Activated CD4-positive, alpha-beta T cell treated with anti-CD3 and anti-CD28 coated beads for 36 hours (primary cell): ENCODE data around the gene TCEA2. TPM values are rescaled to one million over a fixed set of nuclear protein-coding genes. Genes with fewer than 3 reads are reported as not detected.

Experiments used
- ATAC-seq: fragments of 200-7000 bp; cut with Tn5 transposase; one replicate; pipeline ENCODE4 v1.10.0; 2021; ENCODE audit warnings: mild to moderate bottlenecking, moderate library complexity
- CTCF ChIA-PET: fragments of 350-600 bp; sonication (Branson Sonifier 250); formaldehyde crosslinking; loops from one replicate; lab custom pipeline; 2021; ENCODE audit warnings: antibody characterized with exemption; lab: Charles Lee
- POLR2A ChIA-PET: fragments of 350-600 bp; sonication (Branson Sonifier 250); formaldehyde crosslinking; loops from one replicate; lab custom pipeline; 2021; ENCODE audit warnings: antibody characterized with exemption, inconsistent platforms; lab: Charles Lee
- DNase-seq: peaks from one replicate; pipeline ENCODE4 v3.0.0-alpha.2; 2020
- H3K27ac Mint-ChIP-seq: one replicate; pipeline ENCODE4 v1.8.0; 2021; ENCODE audit warnings: mixed read lengths
- H3K27me3 Mint-ChIP-seq: one replicate; pipeline ENCODE4 v1.8.0; 2021; ENCODE audit warnings: mixed read lengths
- H3K36me3 Mint-ChIP-seq: one replicate; pipeline ENCODE4 v1.8.0; 2021; ENCODE audit warnings: low read depth, mixed read lengths
- H3K4me1 Mint-ChIP-seq: one replicate; pipeline ENCODE4 v1.8.0; 2021; ENCODE audit warnings: mixed read lengths
- H3K4me3 Mint-ChIP-seq: one replicate; pipeline ENCODE4 v1.8.0; 2021; ENCODE audit warnings: mild to moderate bottlenecking, moderate library complexity, mixed read lengths
- H3K9me3 Mint-ChIP-seq: one replicate; pipeline ENCODE4 v1.8.0; 2021; ENCODE audit warnings: low read depth, mixed read lengths
- intact Hi-C, 2 experiments: fragments of 100-400 bp; cut with DNase I in 1 of 2; cut with micrococcal nuclease in 1 of 2; formaldehyde crosslinking; loops; one replicate each; pipeline versions ENCODE4 v1.14.2 to v1.15.1; 2022 to 2024; cut with DNase I, micrococcal nuclease
- total RNA-seq, 2 experiments: library from RNA; stranded (reverse); gene quantifications; one replicate each; pipeline ENCODE4 v1.2.3, GENCODE V29; 2021

TCEA2 gene
- total RNA-seq: 10 to 100 TPM; 40.6 to 50.0 TPM

- no peaks in the 10 kb centered on the region for H3K27me3 Mint-ChIP-seq
- H3K27ac Mint-ChIP-seq: peak within 1 kb of the TSS; percentile 79
- peaks cover 51% of the 10 kb centered on the region for H3K4me1 Mint-ChIP-seq
- no peaks in the 10 kb centered on the region for H3K9me3 Mint-ChIP-seq
- peak; percentile 98 for DNase-seq
- POLR2A ChIA-PET: no interaction called here
- CTCF ChIA-PET: interaction anchor here (0.7 to 1.4 kb wide), 9 partner anchors 14 to 509 kb away, joined by 3 to 9 read pairs (median 4); partner anchors contain the start of gene LKAAEAR1
- peak within 1 kb of the TSS; percentile 82 for H3K4me3 Mint-ChIP-seq
- H3K36me3 Mint-ChIP-seq: no peaks in the 10 kb centered on the region
- intact Hi-C loops: loop anchor here (1.0 to 10.0 kb wide), 10 partner anchors 17 to 1270 kb away; partner anchors contain the start of genes ARFGAP1 (in 1 of the 2), DNAJC5 (in 1 of the 2), GMEB2 (in 1 of the 2) and PRPF6 (in 1 of the 2)
- peak; percentile 83 for ATAC-seq
Observed at GRCh38 chr20:64062596-64063388, at the start of gene TCEA2. Gene TCEA2 (plus strand): TSS chr20:64063198. CDS start chr20:64063313, 115 bp downstream.

DNA sequence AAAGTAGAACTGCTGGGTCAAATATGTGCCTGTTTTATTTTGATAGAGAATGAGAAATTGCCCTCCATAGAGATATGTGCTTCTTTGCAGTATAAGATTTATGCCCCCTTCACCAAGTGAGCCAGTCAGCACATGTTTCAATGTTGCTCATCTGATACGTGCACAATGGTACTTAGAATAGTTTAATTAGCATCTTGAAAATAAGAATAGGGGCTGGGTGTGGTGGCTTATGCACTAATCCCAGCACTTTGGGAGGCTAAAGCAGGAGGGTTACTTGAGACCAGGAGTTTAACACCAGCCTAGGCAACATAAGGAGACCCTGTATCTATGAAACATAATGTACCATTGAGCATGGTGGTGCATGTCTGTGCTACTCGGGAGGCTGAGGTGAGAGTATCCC, 47.4 kb upstream of the TCEA2 start:
- Mint-ChIP-seq H3K36me3 (peaks cover 60% of the 10 kb centered on the region), H3K4me3 (no peak overlapping the region), H3K4me1 (peaks cover 25% of the 10 kb centered on the region), H3K27ac (no peak overlapping the region), H3K27me3 (no peaks in the 10 kb centered on the region), H3K9me3 (no peaks in the 10 kb centered on the region)
- ChIA-PET POLR2A (no interaction called here), CTCF (no interaction called here)
- intact Hi-C loops: no loop called here
- no peak for DNase-seq
- ATAC-seq: no peak

GRCh38 chr20:64021124-64021975, 41.6 kb upstream of the TCEA2 start:
- H3K27me3 Mint-ChIP-seq: no peaks in the 10 kb centered on the region
- peaks cover 59% of the 10 kb centered on the region for H3K36me3 Mint-ChIP-seq
- ChIA-PET POLR2A (no interaction called here), CTCF (no interaction called here)
- no peak overlapping the region for H3K27ac Mint-ChIP-seq
- ATAC-seq: no peak
- H3K4me1 Mint-ChIP-seq: no peaks in the 10 kb centered on the region
- no peak overlapping the region for H3K4me3 Mint-ChIP-seq
- intact Hi-C loops: no loop called here
- no peak for DNase-seq
- no peaks in the 10 kb centered on the region for H3K9me3 Mint-ChIP-seq

GRCh38 chr20:64022671-64023360, 40.2 kb upstream of the TCEA2 start:
- ChIA-PET CTCF (no interaction called here), POLR2A (no interaction called here)
- DNase-seq (no peak), ATAC-seq (no peak)
- intact Hi-C loops: no loop called here
- Mint-ChIP-seq H3K27ac (no peak overlapping the region), H3K27me3 (no peaks in the 10 kb centered on the region), H3K4me1 (no peaks in the 10 kb centered on the region), H3K9me3 (no peaks in the 10 kb centered on the region), H3K36me3 (peaks cover 55% of the 10 kb centered on the region), H3K4me3 (no peak overlapping the region)

GRCh38 chr20:64023361-64024140, 39.4 kb upstream of the TCEA2 start:
- Mint-ChIP-seq H3K27ac (no peak overlapping the region), H3K4me1 (no peaks in the 10 kb centered on the region), H3K9me3 (no peaks in the 10 kb centered on the region), H3K36me3 (peaks cover 48% of the 10 kb centered on the region), H3K27me3 (no peaks in the 10 kb centered on the region), H3K4me3 (no peak overlapping the region)
- intact Hi-C loops: no loop called here
- no peak for ATAC-seq
- ChIA-PET CTCF (no interaction called here), POLR2A (no interaction called here)
- DNase-seq: no peak

DNA sequence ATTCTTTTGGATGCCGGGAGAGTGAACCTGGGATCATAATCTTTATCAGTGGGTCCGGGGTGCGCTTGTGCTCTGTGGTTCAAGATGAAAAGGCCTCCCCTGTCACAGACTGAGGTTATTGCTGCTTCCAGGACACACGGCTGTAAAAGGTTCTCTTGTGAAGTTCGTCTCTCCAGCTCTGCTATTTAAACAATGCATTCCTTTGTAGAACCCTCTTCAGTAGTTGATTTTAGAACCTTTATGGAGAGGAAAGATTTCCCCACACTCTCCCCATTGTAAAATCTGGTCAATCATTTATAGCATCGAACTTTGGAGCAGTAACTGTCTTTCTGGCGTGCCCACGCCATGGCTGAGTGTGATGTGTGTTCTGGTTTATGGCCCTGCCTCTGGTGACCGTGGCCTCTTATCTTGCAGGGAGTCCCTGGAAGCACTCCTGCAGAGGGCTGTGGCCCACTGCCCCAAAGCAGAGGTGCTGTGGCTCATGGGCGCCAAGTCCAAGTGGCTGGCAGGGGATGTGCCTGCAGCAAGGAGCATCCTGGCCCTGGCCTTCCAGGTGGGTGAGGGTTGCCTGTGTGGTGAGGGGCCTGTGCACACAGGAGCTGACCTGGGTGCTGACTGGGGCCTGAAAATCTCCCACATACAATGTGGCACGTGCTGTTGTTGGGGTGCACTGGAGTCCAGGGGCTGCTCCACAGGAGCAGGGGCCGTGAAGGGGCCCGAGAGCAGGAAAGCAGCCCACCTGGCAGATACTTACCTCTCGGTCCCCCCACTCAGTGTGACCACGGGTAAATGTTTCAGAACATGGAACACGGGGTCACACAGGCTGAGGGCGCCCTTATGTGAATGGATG, 38.6 kb upstream of the TCEA2 start:
- CTCF ChIA-PET: no interaction called here
- peaks cover 48% of the 10 kb centered on the region for H3K36me3 Mint-ChIP-seq
- no peak overlapping the region for H3K27ac Mint-ChIP-seq
- intact Hi-C loops: no loop called here
- ATAC-seq: no peak
- DNase-seq: no peak
- no peaks in the 10 kb centered on the region for H3K4me1 Mint-ChIP-seq
- no peaks in the 10 kb centered on the region for H3K27me3 Mint-ChIP-seq
- no peaks in the 10 kb centered on the region for H3K9me3 Mint-ChIP-seq
- POLR2A ChIA-PET: no interaction called here
- H3K4me3 Mint-ChIP-seq: no peak overlapping the region

- Mint-ChIP-seq H3K4me1 (no peaks in the 10 kb centered on the region), H3K36me3 (peaks cover 48% of the 10 kb centered on the region), H3K27me3 (no peaks in the 10 kb centered on the region), H3K9me3 (no peaks in the 10 kb centered on the region), H3K4me3 (no peak overlapping the region), H3K27ac (no peak overlapping the region)
- DNase-seq (no peak), ATAC-seq (no peak)
- POLR2A ChIA-PET: no interaction called here
- intact Hi-C loops: no loop called here
- CTCF ChIA-PET: no interaction called here
Observed at GRCh38 chr20:64025101-64025825, 37.7 kb upstream of the TCEA2 start.

- ATAC-seq (no peak), DNase-seq (no peak)
- Mint-ChIP-seq H3K4me3 (no peak overlapping the region), H3K27ac (no peak overlapping the region), H3K4me1 (no peaks in the 10 kb centered on the region), H3K9me3 (no peaks in the 10 kb centered on the region), H3K27me3 (no peaks in the 10 kb centered on the region), H3K36me3 (peaks cover 49% of the 10 kb centered on the region)
- intact Hi-C loops: no loop called here
- ChIA-PET CTCF (interaction anchor here (0.7 kb wide), 1 partner anchor 12 kb away, joined by 3 read pairs; no protein-coding TSS in a partner anchor), POLR2A (no interaction called here)
Observed at GRCh38 chr20:64025826-64026412, 37.1 kb upstream of the TCEA2 start.

- POLR2A ChIA-PET: no interaction called here
Observed at GRCh38 chr20:64027981-64028685, 34.9 kb upstream of the TCEA2 start.

More at GRCh38 chr20:64027981-64028685, 34.9 kb upstream of the TCEA2 start:
- no peaks in the 10 kb centered on the region for H3K27me3 Mint-ChIP-seq
- DNase-seq (no peak), ATAC-seq (no peak)
- CTCF ChIA-PET: interaction anchor here (1.2 to 1.5 kb wide), 2 partner anchors 10 to 25 kb away, joined by 3 to 10 read pairs; no protein-coding TSS in a partner anchor
- H3K27ac Mint-ChIP-seq: no peak overlapping the region
- H3K9me3 Mint-ChIP-seq: no peaks in the 10 kb centered on the region
- intact Hi-C loops: no loop called here
- no peak overlapping the region for H3K4me3 Mint-ChIP-seq
- H3K36me3 Mint-ChIP-seq: peaks cover 41% of the 10 kb centered on the region
- no peaks in the 10 kb centered on the region for H3K4me1 Mint-ChIP-seq
